ENCODE results near the gene SLC25A23. TPM values are rescaled to one million over a fixed set of nuclear protein-coding genes. Genes with fewer than 3 reads are reported as not detected.

Gene SLC25A23
- total RNA-seq, 1 donor from 2014 or later = 50.8 TPM

GRCh38 chr19:6413291-6413690 lies 46.3 kb downstream of the SLC25A23 start:
- Mint-ChIP-seq H3K4me3 (ENCODE audit: unreplicated experiment) (no peak overlapping the region), H3K27ac (ENCODE audit: unreplicated experiment) (no peak overlapping the region), H3K36me3 (ENCODE audit: unreplicated experiment) (peaks cover 19% of the 10 kb centered on the region), H3K4me1 (ENCODE audit: unreplicated experiment) (no peaks in the 10 kb centered on the region), H3K9me3 (ENCODE audit: unreplicated experiment) (no peaks in the 10 kb centered on the region), H3K27me3 (ENCODE audit: unreplicated experiment) (no peaks in the 10 kb centered on the region)
- DNase-seq (ENCODE audit: extremely low spot score, unreplicated experiment) = no peak
- TF ChIP-seq CTCF (IDR thresholded peaks at IDR 0.05) = no peak

- Mint-ChIP-seq H3K4me1 (ENCODE audit: unreplicated experiment) (no peaks in the 10 kb centered on the region), H3K9me3 (ENCODE audit: unreplicated experiment) (no peaks in the 10 kb centered on the region), H3K36me3 (ENCODE audit: unreplicated experiment) (peaks cover 16% of the 10 kb centered on the region), H3K27me3 (ENCODE audit: unreplicated experiment) (no peaks in the 10 kb centered on the region), H3K27ac (ENCODE audit: unreplicated experiment) (no peak overlapping the region), H3K4me3 (ENCODE audit: unreplicated experiment) (no peak overlapping the region)
- no peak for DNase-seq (ENCODE audit: extremely low spot score, unreplicated experiment)
- TF ChIP-seq CTCF (IDR thresholded peaks at IDR 0.05) = peak; percentile 54
These were observed 47.0 kb downstream of the SLC25A23 start for GRCh38 chr19:6412447-6413091.

GRCh38 chr19:6412061-6412446 lies 47.5 kb downstream of the SLC25A23 start:
- TF ChIP-seq CTCF (IDR thresholded peaks at IDR 0.05) = no peak
- Mint-ChIP-seq H3K4me1 (ENCODE audit: unreplicated experiment) (no peaks in the 10 kb centered on the region), H3K9me3 (ENCODE audit: unreplicated experiment) (no peaks in the 10 kb centered on the region), H3K4me3 (ENCODE audit: unreplicated experiment) (no peak overlapping the region), H3K27me3 (ENCODE audit: unreplicated experiment) (no peaks in the 10 kb centered on the region), H3K36me3 (ENCODE audit: unreplicated experiment) (peaks cover 16% of the 10 kb centered on the region), H3K27ac (ENCODE audit: unreplicated experiment) (no peak overlapping the region)
- no peak for DNase-seq (ENCODE audit: extremely low spot score, unreplicated experiment)

GRCh38 chr19:6409346-6409745 lies 50.2 kb downstream of the SLC25A23 start:
- Mint-ChIP-seq H3K4me3 (ENCODE audit: unreplicated experiment) (no peak overlapping the region), H3K27ac (ENCODE audit: unreplicated experiment) (no peak overlapping the region), H3K36me3 (ENCODE audit: unreplicated experiment) (peaks cover 7% of the 10 kb centered on the region), H3K4me1 (ENCODE audit: unreplicated experiment) (no peaks in the 10 kb centered on the region), H3K9me3 (ENCODE audit: unreplicated experiment) (no peaks in the 10 kb centered on the region), H3K27me3 (ENCODE audit: unreplicated experiment) (no peaks in the 10 kb centered on the region)
- no peak for TF ChIP-seq CTCF (IDR thresholded peaks at IDR 0.05)
- DNase-seq (ENCODE audit: extremely low spot score, unreplicated experiment) = no peak

GRCh38 chr19:6406401-6406800 lies 53.2 kb downstream of the SLC25A23 start:
- no peak for TF ChIP-seq CTCF (IDR thresholded peaks at IDR 0.05)
- no peaks in the 10 kb centered on the region for H3K36me3 Mint-ChIP-seq (ENCODE audit: unreplicated experiment)

More at GRCh38 chr19:6406401-6406800, 53.2 kb downstream of the SLC25A23 start:
- no peak for DNase-seq (ENCODE audit: extremely low spot score, unreplicated experiment)
- H3K27me3 Mint-ChIP-seq (ENCODE audit: unreplicated experiment) = no peaks in the 10 kb centered on the region
- no peaks in the 10 kb centered on the region for H3K4me1 Mint-ChIP-seq (ENCODE audit: unreplicated experiment)
- no peak overlapping the region for H3K4me3 Mint-ChIP-seq (ENCODE audit: unreplicated experiment)
- no peaks in the 10 kb centered on the region for H3K9me3 Mint-ChIP-seq (ENCODE audit: unreplicated experiment)
- H3K27ac Mint-ChIP-seq (ENCODE audit: unreplicated experiment) = no peak overlapping the region
